Adrenal gland (tissue), 5 donors: ENCODE results near the gene TUSC1.

Source experiments
- POLR2A ChIP-seq, 2 donors: fragments of 450-650 bp; IDR thresholded peaks; one replicate each; pipeline ENCODE4 v1.6.1; 2017; ENCODE audit warnings: antibody characterized with exemption in 2 of 2, mild to moderate bottlenecking in 2 of 2, moderate library complexity in 1 of 2
- TF ChIP-seq, protein P1 (sequence below), 6 experiments: fragments of 450-650 bp in 4 of 6; fragments of 200-600 bp in 2 of 6; sonication (generic) in 1 of 6; IDR thresholded peaks; 1 replicate in 5 of 6; 2 replicates in 1 of 6; pipeline versions ENCODE4 v1.5.1 to v1.8.0; 2016 to 2021; ENCODE audit warnings: antibody characterized with exemption in 6 of 6, mild to moderate bottlenecking in 2 of 6, moderate library complexity in 1 of 6
- donor health status: DM: no; HTN: no; CAD: no.

DNA sequence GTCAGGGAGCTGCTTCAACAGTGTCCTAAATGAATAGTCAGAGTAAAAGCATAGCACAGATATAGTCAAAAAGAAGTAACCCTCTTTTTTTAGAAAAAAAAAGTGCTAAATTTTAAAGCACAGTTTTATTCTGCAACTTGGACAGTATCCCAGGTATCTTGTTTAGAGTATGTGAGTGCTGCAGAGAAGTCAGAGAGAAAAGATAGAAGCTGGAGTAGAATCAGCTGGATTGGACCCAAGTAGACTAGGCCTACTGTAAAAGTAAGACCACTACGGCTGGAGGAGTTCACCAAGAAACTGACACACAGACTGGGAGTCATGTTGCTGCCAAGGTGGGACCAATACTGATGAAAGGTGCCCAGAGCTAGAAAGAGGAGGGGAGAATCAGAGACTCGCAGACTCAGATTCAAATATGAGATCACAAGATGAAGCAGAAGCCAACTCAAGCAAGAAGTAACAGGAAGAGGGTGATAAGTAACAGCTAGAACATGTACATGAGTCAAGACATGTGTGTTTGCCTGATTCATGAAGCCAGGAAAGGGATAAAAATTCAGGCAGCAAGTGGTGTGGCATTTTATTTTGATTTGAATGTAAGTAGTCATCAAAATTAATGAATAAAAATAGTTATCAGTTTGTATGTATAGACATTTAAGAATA lies 25.6 kb upstream of the TUSC1 start:
- TF ChIP-seq, protein P1, sequence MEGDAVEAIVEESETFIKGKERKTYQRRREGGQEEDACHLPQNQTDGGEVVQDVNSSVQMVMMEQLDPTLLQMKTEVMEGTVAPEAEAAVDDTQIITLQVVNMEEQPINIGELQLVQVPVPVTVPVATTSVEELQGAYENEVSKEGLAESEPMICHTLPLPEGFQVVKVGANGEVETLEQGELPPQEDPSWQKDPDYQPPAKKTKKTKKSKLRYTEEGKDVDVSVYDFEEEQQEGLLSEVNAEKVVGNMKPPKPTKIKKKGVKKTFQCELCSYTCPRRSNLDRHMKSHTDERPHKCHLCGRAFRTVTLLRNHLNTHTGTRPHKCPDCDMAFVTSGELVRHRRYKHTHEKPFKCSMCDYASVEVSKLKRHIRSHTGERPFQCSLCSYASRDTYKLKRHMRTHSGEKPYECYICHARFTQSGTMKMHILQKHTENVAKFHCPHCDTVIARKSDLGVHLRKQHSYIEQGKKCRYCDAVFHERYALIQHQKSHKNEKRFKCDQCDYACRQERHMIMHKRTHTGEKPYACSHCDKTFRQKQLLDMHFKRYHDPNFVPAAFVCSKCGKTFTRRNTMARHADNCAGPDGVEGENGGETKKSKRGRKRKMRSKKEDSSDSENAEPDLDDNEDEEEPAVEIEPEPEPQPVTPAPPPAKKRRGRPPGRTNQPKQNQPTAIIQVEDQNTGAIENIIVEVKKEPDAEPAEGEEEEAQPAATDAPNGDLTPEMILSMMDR (IDR thresholded peaks at IDR 0.05), result no peak
- no peak for TF ChIP-seq POLR2A (IDR thresholded peaks at IDR 0.05)
